ENCODE results near the gene COL5A1.
"Not testable (repeated sequence)": the region's sequence is repeated elsewhere in the genome, so short reads cannot be mapped to it uniquely, and the experiment has no call there.

Gene COL5A1

DNA sequence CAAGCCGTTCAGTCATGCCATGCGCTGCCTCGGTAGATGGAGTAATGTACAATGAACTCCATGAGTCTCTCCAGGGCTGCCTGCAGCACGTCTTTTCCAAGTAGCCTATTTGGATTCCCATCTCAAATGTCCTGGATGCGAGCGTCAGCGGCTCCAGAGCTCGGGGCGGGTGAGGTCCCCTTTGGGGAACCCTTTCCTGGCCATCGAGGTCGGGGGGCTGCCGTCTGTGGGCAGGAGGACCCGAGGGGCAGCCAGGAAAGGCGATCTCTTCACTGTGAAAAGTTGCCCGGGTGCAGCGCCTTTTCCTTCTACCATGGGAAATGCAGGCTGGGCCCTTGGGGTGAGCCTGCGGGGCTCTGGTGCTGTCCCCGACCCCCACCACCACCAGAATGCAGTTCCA, 202.1 kb downstream of the COL5A1 start:
- DNase-seq: no peak

DNA sequence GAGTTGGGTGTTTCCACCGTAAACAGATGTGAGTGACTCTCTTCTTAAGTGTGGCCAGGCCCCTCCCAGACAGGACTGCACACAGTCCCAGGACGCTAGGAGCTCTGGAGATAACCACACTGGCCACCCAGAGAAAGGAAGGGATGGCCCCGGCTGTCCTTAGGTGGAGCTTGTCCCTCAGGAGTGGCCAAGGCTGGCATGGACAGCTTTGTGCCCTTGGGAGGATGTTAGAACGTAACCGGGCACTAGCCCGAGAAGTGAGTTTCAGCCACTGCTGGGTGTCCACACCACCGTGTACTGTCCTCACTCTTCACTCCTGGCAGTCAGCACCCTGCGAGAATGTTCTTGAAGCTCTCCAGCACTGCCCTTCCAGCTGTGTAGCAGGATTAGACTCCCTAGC, 203.2 kb downstream of the COL5A1 start:
- DNase-seq: no peak

DNA sequence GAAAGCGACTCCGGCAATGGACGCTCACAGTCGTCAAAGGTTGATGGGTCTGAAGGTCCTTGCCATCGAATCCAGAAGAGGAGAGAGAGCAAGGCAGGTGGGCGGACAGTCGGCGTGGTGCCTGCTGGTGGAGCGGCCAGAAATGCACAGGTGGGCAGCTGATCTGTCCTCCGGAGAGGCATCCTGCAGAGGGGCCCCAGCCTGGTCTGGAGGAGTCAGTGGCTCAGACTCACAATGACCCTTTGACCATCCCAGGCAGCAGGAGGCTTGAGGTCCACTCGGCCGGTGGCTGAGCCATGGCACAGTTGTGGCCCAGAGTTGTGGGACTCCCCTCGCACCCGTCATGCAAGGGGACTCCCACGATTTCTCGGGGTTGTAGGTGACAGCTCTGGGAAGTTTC, 204.6 kb downstream of the COL5A1 start:
- no peak for DNase-seq

DNA sequence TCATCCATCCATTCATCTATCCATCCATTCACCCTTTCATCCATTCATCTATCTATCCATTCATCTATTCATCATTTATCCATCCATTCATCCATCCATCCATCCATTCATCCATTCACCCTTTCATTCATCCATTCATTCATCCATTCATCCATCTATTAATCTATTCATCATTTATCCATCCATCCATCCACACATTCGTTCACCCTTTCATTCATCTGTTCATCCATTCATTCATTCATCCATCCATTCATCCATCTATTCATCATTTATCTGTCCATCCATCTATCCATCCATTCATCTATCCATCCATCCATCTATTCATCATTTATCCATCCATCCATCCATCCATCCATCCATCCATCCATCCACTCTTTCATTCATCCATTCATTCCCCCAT, 205.1 kb downstream of the COL5A1 start:
- DNase-seq: no peak

DNA sequence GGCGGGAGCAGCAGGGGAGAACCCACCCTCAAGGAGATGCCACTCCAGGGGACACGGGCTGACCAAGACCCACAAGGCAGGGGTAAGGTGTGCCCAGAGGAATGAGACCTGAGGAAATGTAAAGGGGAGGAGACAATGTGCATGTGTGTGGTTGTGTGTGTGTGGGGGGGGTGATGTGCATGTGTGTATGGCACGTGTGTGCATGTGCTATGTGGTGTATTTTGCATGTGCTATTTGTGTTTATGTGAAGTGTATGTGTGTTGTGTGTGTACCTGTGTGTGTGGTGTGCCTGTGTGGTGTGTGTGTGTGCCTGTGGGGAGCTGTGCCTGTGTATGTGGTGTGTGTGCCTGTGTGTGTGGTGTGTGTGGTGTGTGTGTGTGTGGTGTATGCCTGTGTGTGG, 205.5 kb downstream of the COL5A1 start:
- no peak for DNase-seq

DNA sequence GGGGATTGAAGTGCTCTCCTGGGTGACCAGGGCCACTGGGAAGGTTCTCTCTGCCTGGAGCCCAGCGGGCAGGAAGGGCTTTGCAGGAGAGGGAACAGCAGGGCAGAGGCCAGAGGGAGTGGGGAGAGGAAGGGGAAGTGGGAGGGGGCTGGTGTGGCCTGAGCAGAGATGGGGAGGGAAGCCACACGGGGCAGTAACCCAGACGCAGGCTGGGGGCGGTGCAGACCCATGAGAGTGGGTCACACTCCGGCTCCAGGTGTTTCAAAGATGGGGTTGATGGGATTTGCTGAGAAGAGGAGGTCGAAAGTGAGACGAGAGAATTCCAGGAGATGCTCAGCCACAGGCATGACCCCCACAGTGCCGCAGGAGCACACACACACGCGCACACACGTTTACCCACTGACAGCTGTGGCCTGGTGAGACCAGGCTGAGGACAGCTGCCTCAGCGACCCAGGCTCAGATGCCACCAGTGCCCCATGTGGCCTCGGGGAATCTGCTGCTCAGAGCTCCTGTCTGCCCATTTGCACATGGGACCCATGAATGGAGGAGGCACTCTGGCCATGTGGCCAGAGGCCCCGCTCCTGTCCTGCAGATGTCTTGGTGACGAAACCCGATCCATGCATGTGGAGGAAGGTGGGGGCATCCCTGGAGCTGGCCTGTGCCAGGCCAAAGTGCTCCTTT, 206.3 kb downstream of the COL5A1 start:
- no peak for DNase-seq

DNA sequence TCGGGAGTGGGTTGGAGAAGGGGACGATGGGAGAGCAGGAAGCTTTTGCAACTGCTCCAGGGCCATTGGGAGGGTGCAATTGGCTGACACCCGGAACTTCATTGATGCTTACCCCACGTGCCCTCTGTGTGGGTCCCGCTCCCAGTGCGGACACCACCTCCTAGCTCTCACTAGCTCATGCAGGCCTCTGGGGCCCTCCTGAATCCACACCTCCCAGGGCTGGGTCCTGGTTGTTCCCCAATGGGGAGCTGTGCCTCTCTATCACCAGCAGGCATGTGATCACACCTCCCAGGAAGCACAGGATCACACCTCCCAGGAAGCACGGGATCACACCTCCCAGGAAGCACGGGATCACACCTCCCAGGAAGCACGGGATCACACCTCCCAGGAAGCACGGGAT, 206.9 kb downstream of the COL5A1 start:
- DNase-seq: no peak

DNA sequence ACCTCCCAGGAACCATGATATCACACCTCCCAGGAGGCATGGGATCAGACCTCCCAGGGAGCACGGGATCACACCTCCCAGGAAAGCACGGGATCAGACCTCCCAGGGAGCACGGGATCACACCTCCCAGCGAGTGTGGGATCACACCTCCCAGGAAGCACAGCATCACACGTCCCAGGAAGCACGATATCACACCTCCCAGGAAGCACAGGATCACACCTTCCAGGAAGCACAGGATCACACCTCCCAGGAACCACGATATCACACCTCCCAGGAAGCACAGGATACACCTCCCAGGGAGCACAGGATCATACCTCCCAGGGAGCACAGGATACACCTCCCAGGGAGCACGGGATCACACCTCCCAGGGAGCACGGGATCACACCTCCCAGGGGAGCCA, 209.0 kb downstream of the COL5A1 start:
- DNase-seq: no peak

DNA sequence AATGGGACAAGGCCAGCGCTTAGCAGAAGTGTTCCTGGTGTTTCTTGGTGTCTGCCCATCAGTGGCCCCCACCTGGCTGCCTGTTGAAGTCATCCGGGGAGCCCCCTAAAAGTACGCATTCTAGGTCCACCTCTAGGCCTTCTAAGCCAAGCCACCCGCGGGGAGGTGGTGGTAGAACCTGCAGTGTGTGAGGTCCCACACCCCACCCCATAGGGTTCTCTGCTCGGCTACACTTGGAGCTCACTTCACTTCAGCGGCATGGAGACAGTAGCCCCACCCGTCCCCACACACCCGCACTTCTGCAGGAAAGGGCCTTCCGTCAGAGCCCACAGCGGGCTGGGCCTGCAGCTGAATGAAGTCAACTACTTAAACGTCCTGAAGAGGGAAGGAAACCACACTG, 209.4 kb downstream of the COL5A1 start:
- DNase-seq: no peak

DNA sequence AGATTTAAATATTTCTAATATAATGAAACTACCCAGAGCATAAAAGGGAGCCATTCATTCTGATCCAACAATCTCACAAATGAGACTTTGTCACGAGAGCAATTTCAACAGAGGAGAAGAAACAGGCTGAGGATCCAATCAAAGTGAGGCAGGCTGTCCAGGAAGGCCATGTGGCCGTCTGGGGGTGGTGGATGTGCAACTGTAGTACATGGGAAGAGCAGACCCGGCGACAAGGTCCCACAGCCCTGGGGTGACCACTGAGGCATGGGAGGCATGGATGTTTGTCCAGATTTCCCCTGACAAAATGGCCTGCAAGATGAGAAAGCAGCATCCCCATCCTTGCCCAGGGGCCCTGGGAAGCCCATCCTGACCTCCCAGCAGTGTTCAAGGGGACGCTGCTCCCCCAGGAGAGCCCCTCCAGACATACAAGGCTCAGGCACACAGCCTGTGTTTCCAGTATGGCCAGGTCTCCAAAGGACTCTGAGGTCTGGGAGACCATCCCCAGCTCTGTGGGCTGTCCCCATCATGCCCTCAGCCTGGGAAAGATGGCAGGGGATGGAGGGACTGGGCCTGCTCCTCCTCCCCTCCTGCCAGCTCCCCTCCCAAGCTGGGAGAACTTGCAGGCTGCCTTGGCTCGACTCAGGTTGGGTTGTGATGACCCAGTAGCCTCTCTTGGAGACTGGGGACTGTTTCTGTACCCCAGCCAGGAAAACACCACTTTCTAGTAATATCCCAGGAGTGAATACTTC, 211.5 kb downstream of the COL5A1 start:
- DNase-seq: no peak

DNA sequence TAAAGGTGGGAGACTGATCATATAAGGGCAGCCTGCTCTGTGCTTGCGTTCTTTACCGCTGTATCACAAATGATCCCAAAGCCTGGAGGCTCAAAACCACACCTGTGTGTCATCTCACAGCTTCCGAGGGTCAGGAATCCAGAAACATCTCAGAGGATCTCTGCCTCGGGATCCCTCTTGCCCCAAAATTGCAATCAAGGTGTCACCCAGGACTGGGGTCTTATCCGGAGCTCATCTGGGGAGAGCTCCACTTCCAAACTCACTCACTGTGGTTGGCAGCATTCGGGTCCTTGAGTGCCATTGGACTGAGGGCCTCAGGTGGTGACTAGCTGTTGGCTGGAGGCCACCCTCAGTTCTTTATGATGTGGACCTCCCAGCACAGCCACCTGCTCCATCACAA, 212.3 kb downstream of the COL5A1 start:
- DNase-seq: no peak

DNA sequence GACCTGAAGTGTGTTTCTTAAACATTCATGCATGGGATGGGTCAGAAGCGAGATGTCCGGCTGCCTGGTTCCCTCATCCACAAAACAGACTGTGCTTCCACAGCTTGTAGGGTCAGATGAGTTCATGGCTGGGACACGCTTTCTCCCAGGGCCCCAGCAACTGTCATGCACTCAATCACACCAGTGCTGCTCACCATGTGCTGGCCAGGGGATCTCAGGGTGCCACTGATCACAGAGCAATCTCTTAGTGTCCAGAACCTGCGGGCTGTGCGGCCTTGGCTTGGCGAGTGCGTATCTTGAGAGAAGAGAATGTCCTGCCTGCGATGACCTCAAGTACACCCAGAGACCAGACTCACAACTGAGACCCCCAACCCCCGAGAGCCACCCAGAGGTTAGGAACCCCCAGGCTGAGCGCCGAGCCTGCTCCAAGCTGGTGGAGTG, 213.0 kb downstream of the COL5A1 start:
- DNase-seq: no peak

DNA sequence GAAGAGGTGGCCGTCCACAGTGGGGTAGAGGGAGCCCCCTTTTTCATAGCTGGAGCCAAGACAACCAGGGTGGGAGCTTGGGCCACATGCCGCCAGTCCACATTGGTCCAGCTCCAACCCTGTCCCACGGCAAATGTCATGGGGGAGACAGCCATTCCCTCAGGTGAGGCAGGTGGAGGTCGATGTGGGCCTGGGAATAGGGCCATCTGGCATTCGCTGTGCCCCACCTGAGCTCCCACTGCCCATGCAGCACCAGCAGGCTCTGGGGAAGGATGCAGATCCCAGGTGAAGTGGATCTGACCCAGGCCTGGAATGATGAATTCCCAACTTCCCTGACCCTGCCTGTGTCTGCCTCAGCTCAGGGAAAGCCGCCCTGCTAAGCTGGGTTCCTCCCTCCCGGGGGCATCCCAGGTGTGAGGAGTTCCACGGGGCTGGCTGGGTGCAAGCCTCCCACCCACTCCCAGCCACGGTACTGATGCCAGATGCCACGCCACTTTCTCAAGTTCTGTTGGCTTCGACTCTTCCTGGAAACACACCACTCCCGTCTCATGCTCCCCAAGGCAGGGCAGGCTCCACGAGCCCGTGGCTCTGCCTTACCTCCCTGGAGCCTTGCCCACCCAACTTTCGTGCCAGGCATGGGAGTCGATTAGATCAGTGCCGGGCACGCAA, 213.8 kb downstream of the COL5A1 start:
- DNase-seq: no peak

DNA sequence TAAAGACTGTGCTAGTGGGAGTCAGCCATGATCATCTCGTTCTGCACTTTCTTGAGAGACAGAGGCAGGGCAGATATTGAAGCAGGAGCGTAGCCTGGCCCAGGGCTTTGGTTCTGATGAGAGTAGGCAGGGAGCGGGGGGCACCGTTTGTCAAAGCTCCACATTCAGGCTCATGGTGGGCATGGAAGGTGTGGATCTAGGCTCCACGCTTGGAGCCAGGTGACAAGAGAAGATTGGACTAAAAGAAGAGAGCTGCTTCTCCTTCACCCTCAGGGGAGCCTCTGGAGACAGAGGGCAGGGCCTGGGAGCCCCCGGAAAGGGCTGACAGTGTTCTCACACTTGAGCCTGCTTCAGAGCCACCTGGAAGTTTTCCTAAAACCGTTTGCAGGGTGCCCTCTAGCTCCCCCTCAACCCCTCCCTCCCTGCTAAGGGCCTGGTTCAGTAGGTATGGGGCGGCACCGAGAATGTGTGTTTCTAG, 214.3 kb downstream of the COL5A1 start:
- DNase-seq: no peak

DNA sequence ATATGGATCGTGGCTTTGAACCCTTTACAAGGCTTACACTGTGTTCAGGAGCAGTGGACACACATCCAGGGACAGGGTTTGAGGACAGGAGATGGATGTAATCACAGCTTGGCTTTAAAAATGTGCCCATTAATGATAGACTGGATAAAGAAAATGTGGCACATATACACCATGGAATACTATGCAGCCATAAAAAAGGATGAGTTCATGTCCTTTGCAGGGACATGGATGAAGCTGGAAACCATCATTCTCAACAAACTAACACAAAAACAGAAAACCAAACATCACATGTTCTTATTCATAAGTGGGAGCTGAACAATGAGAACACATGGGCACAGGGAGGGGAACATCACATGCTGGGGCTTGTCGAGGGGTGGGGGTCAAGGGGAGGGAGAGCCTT, 215.8 kb downstream of the COL5A1 start:
- DNase-seq: not testable (repeated sequence)

DNA sequence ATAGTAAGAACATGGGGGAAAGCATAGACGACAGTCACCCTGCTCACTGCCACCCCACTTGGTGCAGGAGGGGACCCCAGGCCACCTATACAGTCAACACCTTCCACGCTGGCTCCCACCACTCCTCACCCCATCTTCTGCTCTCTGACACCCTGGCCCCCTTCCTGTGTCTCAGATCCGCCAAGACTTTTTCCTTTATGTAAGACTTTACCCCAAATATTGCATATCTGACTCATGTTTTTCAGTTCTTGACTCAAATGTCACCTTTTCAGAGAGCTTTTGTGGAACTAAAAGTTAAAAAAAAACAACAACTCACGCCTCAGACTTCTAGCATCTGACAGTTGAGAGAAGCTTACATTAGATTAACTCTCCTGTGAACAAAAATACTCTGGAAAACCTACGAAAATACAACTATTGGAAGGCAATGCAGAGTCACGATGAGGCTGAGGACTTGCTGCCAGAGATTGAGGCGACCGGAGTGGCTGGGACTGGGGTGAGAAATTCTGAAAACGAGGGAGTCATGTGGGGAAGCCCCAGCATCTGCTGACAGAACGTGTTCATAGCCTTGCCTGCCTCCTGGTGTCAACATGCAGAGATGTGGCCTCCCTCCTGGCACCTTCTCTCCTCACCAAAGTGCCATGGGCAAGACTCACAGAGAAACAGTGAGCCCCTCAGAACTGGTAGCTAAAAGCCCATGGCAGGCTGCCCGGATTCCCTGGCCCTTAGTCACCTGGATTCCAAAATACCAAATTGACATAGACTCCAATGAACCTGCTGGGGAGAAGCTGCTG, 216.6 kb downstream of the COL5A1 start:
- DNase-seq: no peak

DNA sequence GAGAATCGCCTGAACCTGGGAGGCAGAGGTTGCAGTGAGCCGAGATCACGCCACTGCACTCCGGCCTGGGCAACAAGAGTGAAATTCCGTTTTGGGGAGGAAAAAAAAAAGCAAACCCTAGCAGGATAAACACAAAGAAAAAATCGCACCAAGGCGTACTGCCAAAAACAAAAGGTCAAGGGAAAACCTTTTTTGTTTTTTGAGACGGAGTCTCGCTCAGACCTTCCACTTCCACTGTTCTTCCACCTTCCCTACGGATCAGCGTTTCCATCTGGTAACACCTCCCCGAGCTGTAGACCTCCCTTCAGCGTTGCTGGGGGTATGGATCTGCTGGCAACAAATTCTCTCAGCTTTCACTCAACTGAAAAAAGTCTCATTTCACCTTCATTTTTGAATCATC, 218.9 kb downstream of the COL5A1 start:
- DNase-seq: no peak

DNA sequence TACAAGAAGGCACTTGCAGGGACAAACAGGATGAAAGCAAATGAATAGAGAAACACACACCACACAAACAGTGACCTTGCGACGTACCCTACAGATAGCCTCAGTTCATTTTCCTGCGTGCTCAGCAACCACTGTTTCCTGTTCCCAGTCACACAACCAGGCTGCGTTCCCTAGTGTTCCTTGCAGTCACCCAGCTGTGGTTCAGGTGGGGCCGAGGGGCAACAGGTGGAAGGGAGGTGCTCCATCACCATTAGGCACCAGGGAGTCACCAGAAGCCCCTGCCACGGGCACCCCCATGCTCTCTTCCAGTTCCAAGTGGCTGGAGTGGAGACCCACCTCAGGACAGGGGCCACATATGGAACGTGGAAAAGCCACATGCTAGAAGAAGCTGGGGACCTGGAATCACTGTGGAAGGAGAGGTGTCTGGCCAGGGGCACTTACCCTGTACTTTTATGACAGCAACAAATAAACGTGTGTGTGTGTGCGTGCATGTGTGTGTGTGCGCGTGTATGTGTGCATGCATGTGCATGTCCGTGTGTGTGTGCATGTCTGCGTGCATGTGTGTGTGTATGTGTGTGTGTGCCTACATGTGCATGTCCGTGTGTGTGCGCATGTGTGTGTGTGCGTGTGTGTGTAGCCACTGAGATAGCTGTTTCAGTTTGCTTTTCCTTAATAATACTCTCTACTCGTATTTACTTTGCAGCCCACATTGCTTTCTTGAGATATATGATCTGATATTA, 220.2 kb downstream of the COL5A1 start:
- DNase-seq: no peak

DNA sequence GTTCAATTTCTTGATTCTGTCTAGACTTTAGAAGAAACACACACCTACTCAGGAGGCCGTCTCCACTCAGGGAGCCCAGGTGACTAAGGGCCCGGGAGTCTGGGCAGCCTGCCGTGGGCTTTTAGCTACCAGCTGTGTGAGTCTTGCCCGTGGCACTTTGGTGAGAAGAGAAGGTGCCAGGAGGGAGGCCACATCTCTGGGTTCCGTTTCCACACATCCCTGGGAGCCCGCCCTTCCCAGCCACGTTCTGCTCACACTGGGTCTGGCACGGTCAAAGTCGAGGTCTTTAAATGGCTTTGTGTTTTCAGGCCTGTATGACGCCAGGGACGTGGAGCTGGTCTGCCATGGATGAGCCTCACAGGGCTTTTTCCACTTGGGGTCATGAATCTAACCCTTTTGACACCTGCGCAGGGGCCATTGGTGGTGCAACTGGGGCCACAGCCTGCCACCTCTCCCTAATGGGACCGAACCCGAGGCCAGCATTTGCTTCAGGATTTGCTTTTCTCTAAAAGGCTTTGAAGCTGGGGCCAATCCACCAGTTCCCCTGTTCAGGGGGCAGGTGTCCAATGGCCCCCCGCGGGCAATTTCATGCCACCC, 221.8 kb downstream of the COL5A1 start:
- no peak for DNase-seq

DNA sequence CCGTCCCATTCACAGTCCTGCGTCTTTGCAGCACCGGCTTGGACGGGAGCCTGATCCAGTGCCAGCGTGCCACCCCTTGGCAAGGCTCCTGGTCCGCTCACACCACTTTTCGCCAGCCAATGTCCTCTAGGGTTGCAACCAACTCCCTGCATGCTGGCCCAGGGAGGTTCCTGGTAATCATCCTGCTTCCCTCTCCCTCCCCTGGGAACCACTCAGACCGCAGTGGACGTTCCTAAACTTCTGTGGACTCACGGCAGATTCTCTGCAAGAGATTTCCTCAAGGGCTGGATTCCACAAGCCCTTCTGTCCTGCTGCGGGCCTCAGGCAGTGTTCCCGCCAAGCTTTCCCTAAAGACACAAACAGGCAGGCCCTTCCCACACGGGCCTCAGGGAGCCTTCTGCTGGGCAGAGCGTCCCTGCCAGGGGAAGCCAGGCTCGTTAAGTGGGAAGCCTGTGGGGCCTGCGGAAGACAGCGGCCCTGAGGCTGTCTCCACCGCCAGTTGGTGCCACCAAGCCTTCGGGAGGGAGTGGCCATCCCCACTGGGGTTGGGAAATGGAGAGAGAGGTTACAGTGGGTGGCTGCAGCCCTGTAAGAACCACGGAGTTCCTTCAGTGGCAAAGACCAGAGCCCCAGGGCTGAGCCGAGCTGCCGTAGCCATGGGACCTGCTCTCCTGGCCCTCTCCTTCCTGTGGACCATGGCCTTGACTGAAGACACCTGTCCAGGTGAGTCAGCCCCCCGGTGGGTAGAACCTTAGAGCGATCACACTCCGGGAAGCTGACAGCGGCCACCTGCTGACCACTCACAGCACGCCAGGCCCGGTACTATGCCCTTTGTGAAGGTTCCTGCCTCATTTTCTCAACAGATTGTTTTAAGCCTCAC, 222.6 kb downstream of the COL5A1 start:
- DNase-seq: no peak

DNA sequence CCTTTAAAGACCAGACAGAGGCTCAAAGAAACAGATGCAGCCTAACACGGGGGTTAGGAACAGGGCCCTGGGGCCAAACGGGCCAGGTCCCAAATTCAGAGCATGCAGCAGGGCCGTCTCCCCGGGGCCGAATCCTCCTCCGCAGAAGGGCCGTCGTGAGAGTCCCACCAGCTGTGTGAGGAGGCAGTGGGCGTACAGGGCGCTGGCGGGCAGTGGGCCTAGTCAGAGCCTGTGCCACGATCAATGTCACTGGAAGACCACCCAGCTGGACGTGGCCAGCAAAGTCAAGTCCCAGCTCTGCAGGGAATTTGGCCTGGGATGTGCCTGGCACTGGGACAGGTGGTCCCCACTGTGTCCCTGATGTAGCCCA, 223.2 kb downstream of the COL5A1 start:
- no peak for DNase-seq
